KG1 (cell line): ENCODE results near the gene PAWR.
"Not testable (repeated sequence)": the region's sequence is repeated elsewhere in the genome, so short reads cannot be mapped to it uniquely, and the experiment has no call there.

Experiments
- DNase-seq: peaks from one replicate; lab custom pipeline; 2025; lab: John Stamatoyannopoulos, UW

The PAWR gene

GRCh38 chr12:79591988-79592387 lies 98.8 kb downstream of the PAWR start:
- no peak for DNase-seq

- no peak for DNase-seq
Observed at GRCh38 chr12:79590751-79591150, 100.0 kb downstream of the PAWR start.

GRCh38 chr12:79587368-79587767 lies 103.4 kb downstream of the PAWR start:
- DNase-seq: no peak

- DNase-seq: no peak
Observed at GRCh38 chr12:79585147-79585546, 105.6 kb downstream of the PAWR start.

- no peak for DNase-seq
Observed at GRCh38 chr12:79573820-79574219, 116.9 kb downstream of the PAWR start.

- DNase-seq: no peak
Observed at GRCh38 chr12:79569679-79570078, 121.1 kb downstream of the PAWR start.

- DNase-seq: no peak
Observed at GRCh38 chr12:79567175-79567563, 123.6 kb downstream of the PAWR start.

- DNase-seq: no peak
Observed at GRCh38 chr12:79566452-79567174, 124.2 kb downstream of the PAWR start.

- DNase-seq: not testable (repeated sequence)
Observed at GRCh38 chr12:79564727-79565350, 125.9 kb downstream of the PAWR start.

- no peak for DNase-seq
Observed at GRCh38 chr12:79563021-79563740, 127.6 kb downstream of the PAWR start.

GRCh38 chr12:79561401-79562132 lies 129.2 kb downstream of the PAWR start:
- no peak for DNase-seq

GRCh38 chr12:79560225-79560889 lies 130.4 kb downstream of the PAWR start:
- no peak for DNase-seq

GRCh38 chr12:79559591-79559990 lies 131.2 kb downstream of the PAWR start:
- no peak for DNase-seq

- DNase-seq: no peak
Observed at GRCh38 chr12:79558924-79559469, 131.8 kb downstream of the PAWR start.

- DNase-seq: no peak
Observed at GRCh38 chr12:79557690-79558315, 133.0 kb downstream of the PAWR start.

GRCh38 chr12:79555028-79555925 lies 135.5 kb downstream of the PAWR start:
- DNase-seq: no peak

GRCh38 chr12:79553863-79554574 lies 136.7 kb downstream of the PAWR start:
- DNase-seq: no peak

GRCh38 chr12:79552192-79552591 lies 138.6 kb downstream of the PAWR start:
- no peak for DNase-seq

- no peak for DNase-seq
Observed at GRCh38 chr12:79549531-79550271, 141.1 kb downstream of the PAWR start.
